Measurements from ENCODE around the gene HEG1. TPM values are rescaled to one million over a fixed set of nuclear protein-coding genes. Genes with fewer than 3 reads are reported as not detected.

Gene HEG1
- total RNA-seq, 6 experiments from 2014 or later = 3.5 to 14.9 (median 10.8) TPM

- intact Hi-C loops (cut with DNase I) = no loop called here
- H3K36me3 ChIP-seq = no peaks in the 10 kb centered on the region
- H3K4me1 ChIP-seq = no peaks in the 10 kb centered on the region
- no peak for DNase-seq
- no peak for ATAC-seq
- no peaks in the 10 kb centered on the region for H3K9me3 ChIP-seq
- H3K27ac ChIP-seq = no peak overlapping the region
- 86% methylated on average over 1 of the region's 2 CpGs for WGBS (ENCODE audit: insufficient coverage, low coverage, low lambda C conversion rate, missing lambda C conversion rate)
- no peak for TF ChIP-seq POLR2A (IDR thresholded peaks at IDR 0.05)
- TF ChIP-seq CTCF (IDR thresholded peaks at IDR 0.05) = no peak
- no peaks in the 10 kb centered on the region for H3K27me3 ChIP-seq
- no peak overlapping the region for H3K4me3 ChIP-seq
These were observed 81.1 kb downstream of the HEG1 start for GRCh38 chr3:124974691-124975090.

- ATAC-seq (no peak), DNase-seq (no peak)
- intact Hi-C loops (cut with DNase I) = no loop called here
- H3K4me3 ChIP-seq = no peak overlapping the region
- TF ChIP-seq POLR2A (IDR thresholded peaks at IDR 0.05) (no peak), CTCF (IDR thresholded peaks at IDR 0.05) (no peak)
- H3K27me3 ChIP-seq = no peaks in the 10 kb centered on the region
- H3K27ac ChIP-seq = no peak overlapping the region
- H3K9me3 ChIP-seq = no peaks in the 10 kb centered on the region
- H3K36me3 ChIP-seq = no peaks in the 10 kb centered on the region
- H3K4me1 ChIP-seq = no peaks in the 10 kb centered on the region
These were observed 82.5 kb downstream of the HEG1 start for GRCh38 chr3:124973290-124973689.

DNA sequence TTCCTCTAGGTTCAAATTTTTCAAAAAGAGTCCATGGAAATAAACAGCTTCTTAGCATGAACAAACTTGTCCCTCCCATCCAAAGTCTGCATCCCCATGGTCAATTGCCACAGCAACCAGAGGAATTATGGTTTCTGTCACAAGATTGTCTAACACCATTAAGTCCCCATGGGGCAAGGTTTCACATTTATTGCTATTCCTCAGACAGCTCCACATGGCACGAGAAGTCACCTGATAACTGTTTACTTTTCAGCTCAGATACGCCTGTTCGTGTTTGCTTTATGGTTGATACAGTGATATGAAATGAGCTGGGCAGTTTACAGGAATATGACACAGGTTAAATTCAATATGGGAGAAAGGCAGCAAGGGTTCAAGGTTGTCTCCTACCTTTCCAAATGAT lies 83.3 kb downstream of the HEG1 start:
- Histone ChIP-seq H3K4me3 (no peak overlapping the region), H3K36me3 (no peaks in the 10 kb centered on the region), H3K9me3 (no peaks in the 10 kb centered on the region), H3K27me3 (no peaks in the 10 kb centered on the region), H3K4me1 (no peaks in the 10 kb centered on the region), H3K27ac (no peak overlapping the region)
- DNase-seq (no peak), ATAC-seq (peak in 1 of 4 donors; percentile 78)
- TF ChIP-seq CTCF (IDR thresholded peaks at IDR 0.05) (no peak), POLR2A (IDR thresholded peaks at IDR 0.05) (no peak)
- 78% methylated on average over 3 of the region's 3 CpGs for WGBS (ENCODE audit: insufficient coverage, low coverage, low lambda C conversion rate, missing lambda C conversion rate)
- intact Hi-C loops (cut with DNase I) = no loop called here

GRCh38 chr3:124969963-124970722 lies 85.7 kb downstream of the HEG1 start:
- Histone ChIP-seq H3K27me3 (no peaks in the 10 kb centered on the region), H3K9me3 (no peaks in the 10 kb centered on the region), H3K27ac (no peak overlapping the region), H3K36me3 (no peaks in the 10 kb centered on the region), H3K4me3 (no peak overlapping the region), H3K4me1 (no peaks in the 10 kb centered on the region)
- intact Hi-C loops (cut with DNase I) = no loop called here
- WGBS (ENCODE audit: insufficient coverage, low coverage, low lambda C conversion rate, missing lambda C conversion rate) = 95% methylated on average over 14 of the region's 18 CpGs
- no peak for DNase-seq
- TF ChIP-seq POLR2A (IDR thresholded peaks at IDR 0.05) (no peak), CTCF (IDR thresholded peaks at IDR 0.05) (no peak)
- ATAC-seq = no peak
